Endometrial microvascular endothelial cells (primary cell): ENCODE measurements around the gene ZNF622. TPM values are rescaled to one million over a fixed set of nuclear protein-coding genes. Genes with fewer than 3 reads are reported as not detected.
"Not testable (repeated sequence)": the region's sequence is repeated elsewhere in the genome, so short reads cannot be mapped to it uniquely, and the experiment has no call there.

ENCODE experiments used
- in situ Hi-C: cut with HindIII; loops from 2 replicates; pipeline ENCODE4 v1.10.0; 2017; ENCODE audit warnings: low sequenced_read_pairs, low pct_unique_long_range_greater_than_20kb; ENCODE audit errors: inconsistent ontology term
- total RNA-seq: library from RNA; depleted of rRNA; stranded (reverse); fragments of >200 nt; gene quantifications from one replicate; pipeline ENCODE4 v1.2.3, GENCODE V29; 2015; ENCODE audit errors: inconsistent ontology term

The ZNF622 gene
- total RNA-seq, 1 donor from 2014 or later, result 32.5 TPM

- in situ Hi-C loops, result no loop called here
Measured at GRCh38 chr5:16482891-16483290, 17.3 kb upstream of the ZNF622 start.

- in situ Hi-C loops, result no loop called here
Measured at GRCh38 chr5:16480821-16481538, 15.4 kb upstream of the ZNF622 start.

GRCh38 chr5:16480144-16480543 lies 14.5 kb upstream of the ZNF622 start:
- in situ Hi-C loops, result no loop called here

GRCh38 chr5:16477541-16477940 lies 11.9 kb upstream of the ZNF622 start:
- in situ Hi-C loops, result no loop called here

- in situ Hi-C loops, result not testable (repeated sequence)
Measured at GRCh38 chr5:16476417-16476816, 10.8 kb upstream of the ZNF622 start.

GRCh38 chr5:16471387-16471786 lies 5.8 kb upstream of the ZNF622 start:
- in situ Hi-C loops, result no loop called here

- in situ Hi-C loops, result no loop called here
Measured at GRCh38 chr5:16467363-16468219, 2.0 kb upstream of the ZNF622 start.

- in situ Hi-C loops, result no loop called here
Measured at GRCh38 chr5:16464664-16465543, 696 bp downstream of the ZNF622 start.

GRCh38 chr5:16464231-16464630 lies 1.4 kb downstream of the ZNF622 start:
- in situ Hi-C loops, result no loop called here

GRCh38 chr5:16461782-16462181 lies 3.8 kb downstream of the ZNF622 start:
- in situ Hi-C loops, result no loop called here

GRCh38 chr5:16461026-16461425 lies 4.6 kb downstream of the ZNF622 start:
- in situ Hi-C loops, result no loop called here

GRCh38 chr5:16459451-16459850 lies 6.1 kb downstream of the ZNF622 start:
- in situ Hi-C loops, result no loop called here

GRCh38 chr5:16457853-16458252 lies 7.7 kb downstream of the ZNF622 start:
- in situ Hi-C loops, result no loop called here

GRCh38 chr5:16457451-16457850 lies 8.1 kb downstream of the ZNF622 start:
- in situ Hi-C loops, result no loop called here

GRCh38 chr5:16456103-16456832 lies 9.3 kb downstream of the ZNF622 start:
- in situ Hi-C loops, result no loop called here

- in situ Hi-C loops, result no loop called here
Measured at GRCh38 chr5:16455668-16456067, 9.9 kb downstream of the ZNF622 start.

- in situ Hi-C loops, result no loop called here
Measured at GRCh38 chr5:16454686-16455085, 10.9 kb downstream of the ZNF622 start.

- in situ Hi-C loops, result no loop called here
Measured at GRCh38 chr5:16453609-16454008, 12.0 kb downstream of the ZNF622 start.

GRCh38 chr5:16450163-16450562 lies 15.4 kb downstream of the ZNF622 start:
- in situ Hi-C loops, result no loop called here
